Activated naive CD4-positive, alpha-beta T cell treated with anti-CD3 and anti-CD28 coated beads, Interleukin-2, amount 10 ng/mL, durations not matched to agents 5 hours and 36 hours (primary cell): Measurements from ENCODE around the gene SLC35F3. TPM values are rescaled to one million over a fixed set of nuclear protein-coding genes. Genes with fewer than 3 reads are reported as not detected.

Experiments used
- microRNA-seq: library from miRNA; unstranded; fragments of <30 nt; microRNA quantifications from one replicate; pipeline ENCODE4 v1.2.0, GENCODE V29; 2022; ENCODE audit warnings: borderline microRNAs expressed, borderline replicate concordance
- total RNA-seq, 2 experiments: library from RNA; stranded (reverse); gene quantifications; one replicate each; pipeline ENCODE4 v1.2.3, GENCODE V29; 2021

The SLC35F3 gene
- 10 to 100 TPM; 18.1 to 18.2 TPM for total RNA-seq

GRCh38 chr1:233904633-233905415 lies at the start of gene SLC35F3:
Gene SLC35F3 (plus strand): TSS chr1:233904676.

DNA sequence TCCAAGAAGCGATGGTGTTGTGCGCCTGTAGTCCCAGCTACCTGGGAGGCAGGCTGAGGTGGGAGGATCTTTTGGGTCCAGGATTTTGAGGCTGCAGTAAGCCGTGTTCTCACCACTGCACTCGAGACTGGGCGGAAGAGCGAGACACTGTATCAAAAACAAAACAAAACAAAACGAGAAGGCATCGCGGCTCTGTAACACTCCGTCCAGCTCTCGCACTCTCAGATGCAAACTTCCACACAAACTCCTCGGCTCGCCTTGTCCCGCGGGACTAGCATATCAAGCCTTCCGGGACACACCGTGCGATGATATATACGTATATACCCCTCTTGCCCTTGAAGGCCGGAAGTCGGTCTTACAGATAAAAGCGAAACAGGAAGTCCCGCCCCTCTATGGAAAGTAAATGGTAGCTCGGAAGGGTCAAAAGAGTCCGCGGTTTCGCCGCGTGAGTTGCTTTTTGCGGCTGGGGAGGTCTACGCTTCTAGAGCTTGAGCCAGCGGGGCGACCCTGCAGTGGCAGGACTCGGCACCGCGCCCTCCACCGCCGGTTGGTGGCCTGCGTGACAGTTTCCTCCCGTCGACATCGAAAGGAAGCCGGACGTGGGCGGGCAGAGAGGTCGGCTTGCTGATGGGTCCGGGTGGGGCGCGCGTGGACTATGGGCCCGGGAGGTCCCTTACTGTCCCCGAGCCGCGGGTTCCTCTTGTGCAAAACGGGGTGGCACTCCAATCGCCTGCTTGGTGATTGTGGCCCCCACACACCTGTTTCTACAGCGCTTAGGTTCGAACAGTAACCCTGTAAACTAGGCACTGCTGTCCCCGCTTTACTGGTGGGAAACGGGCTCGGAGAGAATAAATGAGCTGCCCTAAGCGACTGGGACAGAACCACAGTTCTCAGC lies 468.8 kb downstream of the SLC35F3 start, which contains the start of gene COA6:
Gene COA6, plus strand, starts transcription at position 393 of the 895 bp plus-strand sequence. Its CDS starts 11 bp downstream, at position 404.

Small RNA genes within 50 kb of the gene (microRNA-seq; reads per million reads assigned to microRNA genes)
- gene MIR4671 = 4.8 reads per million, percentile 29 among the genes with 10 or more reads in this experiment
